Glomerular visceral epithelial cell (primary cell): Measurements from ENCODE around the gene DGKH.

Source experiments
- DNase-seq: peaks from one replicate; pipeline ENCODE4 v3.0.0-alpha.2; 2016; ENCODE audit errors: extremely low spot score

The DGKH gene, protein sequence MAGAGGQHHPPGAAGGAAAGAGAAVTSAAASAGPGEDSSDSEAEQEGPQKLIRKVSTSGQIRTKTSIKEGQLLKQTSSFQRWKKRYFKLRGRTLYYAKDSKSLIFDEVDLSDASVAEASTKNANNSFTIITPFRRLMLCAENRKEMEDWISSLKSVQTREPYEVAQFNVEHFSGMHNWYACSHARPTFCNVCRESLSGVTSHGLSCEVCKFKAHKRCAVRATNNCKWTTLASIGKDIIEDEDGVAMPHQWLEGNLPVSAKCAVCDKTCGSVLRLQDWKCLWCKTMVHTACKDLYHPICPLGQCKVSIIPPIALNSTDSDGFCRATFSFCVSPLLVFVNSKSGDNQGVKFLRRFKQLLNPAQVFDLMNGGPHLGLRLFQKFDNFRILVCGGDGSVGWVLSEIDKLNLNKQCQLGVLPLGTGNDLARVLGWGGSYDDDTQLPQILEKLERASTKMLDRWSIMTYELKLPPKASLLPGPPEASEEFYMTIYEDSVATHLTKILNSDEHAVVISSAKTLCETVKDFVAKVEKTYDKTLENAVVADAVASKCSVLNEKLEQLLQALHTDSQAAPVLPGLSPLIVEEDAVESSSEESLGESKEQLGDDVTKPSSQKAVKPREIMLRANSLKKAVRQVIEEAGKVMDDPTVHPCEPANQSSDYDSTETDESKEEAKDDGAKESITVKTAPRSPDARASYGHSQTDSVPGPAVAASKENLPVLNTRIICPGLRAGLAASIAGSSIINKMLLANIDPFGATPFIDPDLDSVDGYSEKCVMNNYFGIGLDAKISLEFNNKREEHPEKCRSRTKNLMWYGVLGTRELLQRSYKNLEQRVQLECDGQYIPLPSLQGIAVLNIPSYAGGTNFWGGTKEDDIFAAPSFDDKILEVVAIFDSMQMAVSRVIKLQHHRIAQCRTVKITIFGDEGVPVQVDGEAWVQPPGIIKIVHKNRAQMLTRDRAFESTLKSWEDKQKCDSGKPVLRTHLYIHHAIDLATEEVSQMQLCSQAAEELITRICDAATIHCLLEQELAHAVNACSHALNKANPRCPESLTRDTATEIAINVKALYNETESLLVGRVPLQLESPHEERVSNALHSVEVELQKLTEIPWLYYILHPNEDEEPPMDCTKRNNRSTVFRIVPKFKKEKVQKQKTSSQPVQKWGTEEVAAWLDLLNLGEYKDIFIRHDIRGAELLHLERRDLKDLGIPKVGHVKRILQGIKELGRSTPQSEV

DNA sequence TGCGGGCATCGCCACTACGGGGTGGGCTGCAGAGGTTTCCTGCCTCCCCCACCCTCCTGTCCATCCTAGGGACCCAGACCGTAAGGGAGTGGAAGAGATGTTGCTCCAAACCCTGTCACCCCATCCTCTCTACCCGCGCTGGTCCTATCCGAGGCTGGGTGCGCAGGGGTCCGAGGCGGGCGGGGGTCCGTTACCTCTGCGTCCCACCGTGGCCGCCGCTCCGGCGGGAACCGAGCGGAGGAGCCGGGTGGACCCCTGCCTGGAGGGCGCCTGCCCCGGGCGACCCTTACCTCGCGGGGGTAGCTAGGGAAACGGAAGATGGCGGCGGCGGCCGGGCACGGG lies at the start of gene DGKH:
Gene DGKH, plus strand, starts transcription at position 307 of the 342 bp plus-strand sequence. CDS start 126 bp downstream, outside the sequence.
- no peak for DNase-seq

DNA sequence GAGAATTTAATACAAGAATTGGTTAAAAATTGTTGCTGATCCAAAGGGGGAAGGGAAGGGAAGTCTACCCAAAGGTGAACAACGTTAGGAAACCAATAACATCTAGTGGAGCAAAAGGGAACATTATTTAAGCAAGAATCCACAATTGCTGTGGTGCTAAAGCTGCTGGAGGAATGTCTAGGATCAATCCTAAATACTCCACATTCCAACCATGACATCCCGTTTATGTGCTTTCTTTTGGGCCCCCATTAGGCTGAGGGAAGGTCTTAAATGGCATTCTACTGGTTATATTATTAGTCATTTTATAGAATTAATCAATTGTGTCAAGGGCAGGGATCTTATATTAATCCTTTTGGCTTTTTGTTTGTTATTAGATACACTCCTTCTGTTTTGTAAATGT lies 47.6 kb upstream of the DGKH start:
- DNase-seq, result no peak

DNA sequence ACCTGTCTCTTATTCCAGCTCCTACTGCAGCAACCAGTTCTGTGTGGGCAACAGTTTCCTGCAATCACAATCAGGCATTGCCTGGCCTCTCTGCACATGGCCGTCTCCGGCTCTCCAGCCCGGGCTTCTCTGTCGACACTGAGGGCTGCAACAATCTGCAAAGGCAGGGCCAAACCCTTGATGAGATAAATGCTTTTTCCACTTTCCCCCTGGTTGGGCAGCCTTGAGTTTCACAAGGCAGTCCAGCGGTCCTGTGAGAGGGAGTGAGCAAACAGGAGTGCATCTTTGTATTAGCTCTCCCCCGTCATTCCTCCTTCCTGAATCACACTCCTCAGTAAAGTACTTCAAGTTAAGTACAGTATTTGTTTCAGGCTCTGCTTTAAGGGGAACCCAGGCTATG lies 46.9 kb upstream of the DGKH start:
- DNase-seq, result peak; percentile 38

DNA sequence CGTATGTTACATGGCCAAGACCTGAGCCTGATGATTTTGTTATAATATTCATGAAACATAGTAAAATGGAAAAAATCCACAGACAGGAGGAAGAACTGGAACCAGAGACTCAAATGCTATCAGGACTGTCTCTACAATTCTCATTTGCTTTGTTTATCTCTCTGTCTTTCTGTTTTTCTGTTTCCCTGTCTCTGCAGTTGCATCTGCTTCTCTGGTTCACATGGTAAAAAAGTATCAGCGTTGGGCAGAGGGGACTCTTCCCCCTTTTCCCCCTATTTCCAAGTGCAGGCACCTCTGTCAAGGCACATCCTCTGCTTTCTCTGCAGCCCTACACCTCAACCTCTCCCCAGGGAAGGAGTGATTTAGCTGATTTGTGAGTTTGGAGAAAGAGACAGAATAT lies 46.4 kb upstream of the DGKH start:
- no peak for DNase-seq

DNA sequence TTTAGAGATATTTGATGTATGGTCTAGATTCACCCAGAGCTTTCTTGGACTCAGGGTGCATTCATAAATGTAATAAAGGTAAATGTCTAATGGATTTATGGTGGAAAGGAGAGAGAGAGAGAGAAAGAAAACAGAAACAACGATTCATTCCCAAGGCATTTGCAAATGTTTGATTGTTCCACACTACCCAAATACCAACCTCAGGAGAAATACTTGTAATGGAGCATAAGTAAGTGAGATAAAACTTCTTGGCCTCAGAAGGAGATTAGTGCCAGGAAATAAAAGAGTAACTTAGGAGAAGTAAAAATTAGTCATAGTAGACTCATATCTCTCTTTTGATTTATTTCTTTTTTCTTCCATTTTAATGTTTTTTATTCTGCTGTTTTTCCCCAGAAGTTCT lies 40.6 kb upstream of the DGKH start:
- no peak for DNase-seq

DNA sequence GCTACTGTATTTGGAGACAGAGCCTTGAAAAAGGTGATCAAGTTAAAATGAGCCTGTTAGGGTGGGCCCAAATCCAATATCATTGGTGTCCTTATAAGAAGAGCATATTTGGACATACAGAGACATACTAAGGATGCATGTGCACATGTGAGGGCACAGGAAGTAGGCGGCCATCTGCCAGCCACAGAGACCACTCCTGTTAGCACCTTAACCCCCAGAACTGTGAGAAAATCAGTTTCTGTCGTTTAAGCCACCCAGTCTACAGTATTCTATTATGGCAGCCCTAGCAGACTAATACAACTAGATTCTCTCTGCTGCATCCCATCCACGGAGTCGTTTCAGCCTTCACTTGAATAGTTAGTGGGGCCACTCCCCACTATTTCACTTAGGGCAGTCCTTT lies 39.4 kb upstream of the DGKH start:
- no peak for DNase-seq

DNA sequence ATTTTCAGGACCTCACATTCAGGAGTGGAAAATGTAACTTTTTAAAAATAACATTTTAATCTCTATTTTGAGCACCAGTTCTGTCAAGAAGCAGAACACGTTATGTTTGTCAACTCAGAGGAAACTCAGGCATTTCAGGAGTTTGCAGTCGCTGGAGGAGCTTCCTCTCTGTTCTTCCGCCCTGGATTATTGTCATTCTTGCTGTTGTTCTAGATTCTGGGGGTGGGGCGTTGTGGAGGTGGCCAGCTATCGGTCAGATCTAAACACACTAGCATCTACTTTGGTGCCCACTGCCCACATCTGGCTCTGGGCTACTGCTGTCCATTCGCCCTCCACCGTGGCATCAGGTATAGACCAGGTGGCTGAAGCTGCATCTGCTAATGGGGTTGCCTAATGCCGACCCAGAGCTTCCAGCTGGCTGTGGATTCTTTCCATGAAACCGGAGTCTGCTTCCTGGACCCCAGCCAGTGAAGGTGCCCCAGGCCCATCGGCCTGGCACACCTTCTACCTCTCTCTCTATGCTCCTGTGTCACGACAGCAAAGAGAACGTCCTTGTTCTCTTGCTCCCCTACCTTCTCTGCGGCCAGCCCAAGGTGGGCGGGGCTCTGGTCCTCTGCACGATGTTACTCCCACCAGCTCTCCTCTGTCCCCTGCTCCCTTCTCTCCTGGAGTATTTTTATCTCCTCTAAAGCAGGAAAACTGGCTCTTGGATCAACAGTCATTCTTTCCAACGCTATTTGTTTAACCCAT lies 36.7 kb upstream of the DGKH start:
- DNase-seq, result no peak

DNA sequence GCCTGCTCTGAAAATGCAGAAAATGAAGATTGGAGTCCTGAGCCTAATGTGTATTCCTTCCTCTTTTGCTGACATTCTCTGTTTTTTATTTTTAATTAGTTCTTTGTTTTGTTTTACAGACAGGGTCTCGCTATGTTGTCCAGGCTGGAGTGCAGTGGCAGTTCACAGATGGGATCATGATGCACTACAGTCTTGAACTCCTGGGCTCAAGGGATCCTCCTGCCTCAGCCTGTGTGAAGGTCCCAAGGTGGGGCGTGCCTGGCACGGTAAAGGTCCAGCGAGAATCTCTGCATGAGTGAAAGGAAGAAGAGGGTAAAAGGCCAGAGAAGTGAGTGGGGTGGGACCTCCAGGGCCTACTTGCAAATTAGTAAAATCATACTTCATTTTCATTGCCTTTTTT lies 34.3 kb upstream of the DGKH start:
- no peak for DNase-seq

DNA sequence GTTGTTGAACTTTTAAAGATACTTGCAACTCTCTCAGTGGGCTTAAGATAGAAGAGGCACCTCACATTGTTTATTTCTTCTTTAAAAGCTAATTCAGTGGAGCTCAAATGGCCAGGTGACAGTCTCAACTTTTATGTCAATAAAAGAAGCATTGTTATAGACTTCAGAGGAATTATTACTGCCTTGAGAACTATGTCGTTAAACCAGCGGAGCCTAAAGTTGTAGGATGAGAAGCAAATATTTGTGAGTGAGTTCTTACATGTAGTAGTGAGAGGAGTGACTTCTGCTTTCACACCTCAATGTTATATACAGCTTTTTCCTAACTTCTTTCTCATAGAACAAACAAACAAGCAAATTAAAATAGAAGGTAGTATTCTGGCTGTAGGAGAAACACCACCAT lies 31.2 kb upstream of the DGKH start:
- DNase-seq, result no peak

DNA sequence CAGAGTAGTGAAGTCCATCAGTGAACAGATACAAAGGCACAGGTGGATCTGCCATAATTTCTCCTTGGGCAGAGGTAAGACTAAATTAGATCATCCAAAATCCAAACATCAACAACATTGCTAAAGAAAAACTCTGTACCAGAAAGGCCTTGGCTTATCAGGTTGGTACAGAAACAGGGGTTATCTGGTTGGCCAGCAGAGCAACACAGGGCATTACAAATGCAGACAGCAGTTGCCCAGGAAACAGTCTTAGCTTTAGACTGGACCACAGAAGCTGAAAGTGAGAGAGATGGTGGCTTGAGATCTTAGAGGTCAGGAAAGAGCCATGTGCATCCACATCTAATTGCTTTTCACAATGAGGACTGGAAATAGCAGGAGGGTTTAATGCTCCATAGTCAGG lies 26.6 kb upstream of the DGKH start:
- DNase-seq, result no peak

DNA sequence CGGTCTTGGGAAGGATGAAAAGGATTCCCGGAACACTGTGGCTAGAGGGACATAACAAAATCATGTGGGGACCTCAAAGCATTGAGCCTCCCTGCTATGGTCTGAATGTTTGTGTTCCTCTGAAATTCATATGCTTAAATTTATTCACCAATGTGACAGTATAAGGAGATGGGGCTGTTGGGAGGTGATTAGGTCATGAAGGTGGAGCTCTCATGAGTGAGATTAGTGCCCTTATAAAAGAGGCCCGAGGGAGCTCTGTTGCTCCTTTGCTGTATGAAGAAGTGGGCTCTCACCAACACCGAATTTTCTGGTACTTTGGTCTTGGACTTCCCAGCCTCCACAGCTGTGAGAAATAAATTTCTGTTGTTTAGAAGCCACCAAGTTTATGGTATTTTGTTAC lies 26.1 kb upstream of the DGKH start:
- no peak for DNase-seq

DNA sequence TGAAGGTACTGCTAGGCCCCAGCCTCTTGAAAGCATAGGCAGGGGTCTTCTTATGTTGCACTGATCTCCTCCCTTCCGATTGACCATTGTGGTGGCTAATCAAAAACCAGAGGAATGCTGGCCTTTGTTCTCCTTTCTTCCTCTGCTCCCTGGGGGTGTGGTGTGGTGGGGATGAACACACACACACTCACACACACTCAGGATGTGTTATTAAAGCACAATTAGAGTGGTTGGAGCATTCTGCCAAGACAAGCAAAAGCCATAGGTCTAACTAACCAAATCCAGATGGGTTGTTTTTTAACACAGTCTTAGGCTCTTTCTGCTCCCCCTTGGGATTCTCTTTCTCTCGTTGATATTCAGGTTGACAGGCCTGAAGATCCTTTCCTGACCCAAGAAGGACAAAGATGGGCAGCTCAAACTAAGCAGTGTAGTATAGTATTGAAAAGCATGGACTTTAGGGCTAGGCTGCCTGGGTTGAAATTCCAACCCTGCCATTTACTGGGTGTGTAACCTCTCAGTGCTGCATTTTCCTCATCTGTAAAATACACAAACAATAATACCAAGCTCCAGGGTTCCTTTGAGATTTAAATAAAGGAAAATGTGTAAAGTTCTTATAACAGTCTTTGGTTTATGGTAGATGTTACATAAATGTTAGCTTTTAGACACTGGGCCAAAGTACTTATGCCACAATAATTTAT lies 25.5 kb upstream of the DGKH start:
- no peak for DNase-seq

DNA sequence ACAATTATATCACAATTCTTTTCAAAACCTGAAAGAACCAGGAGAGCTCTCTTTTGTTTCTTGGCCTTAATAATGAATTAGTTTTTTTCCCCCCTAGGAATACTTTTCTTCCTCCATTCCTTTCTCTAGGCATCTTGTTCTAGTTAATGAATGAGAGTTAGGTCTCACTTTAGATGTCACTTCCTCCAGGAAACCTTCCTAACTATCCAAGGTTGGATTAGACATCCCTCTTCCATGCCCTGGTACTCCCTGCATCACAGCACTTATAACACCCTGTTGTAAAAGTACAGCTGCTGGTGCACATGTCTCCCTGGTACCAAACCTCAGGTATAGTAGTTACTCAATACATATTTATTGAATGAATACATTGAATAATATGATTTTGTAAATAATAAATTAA lies 21.2 kb upstream of the DGKH start:
- DNase-seq, result no peak

DNA sequence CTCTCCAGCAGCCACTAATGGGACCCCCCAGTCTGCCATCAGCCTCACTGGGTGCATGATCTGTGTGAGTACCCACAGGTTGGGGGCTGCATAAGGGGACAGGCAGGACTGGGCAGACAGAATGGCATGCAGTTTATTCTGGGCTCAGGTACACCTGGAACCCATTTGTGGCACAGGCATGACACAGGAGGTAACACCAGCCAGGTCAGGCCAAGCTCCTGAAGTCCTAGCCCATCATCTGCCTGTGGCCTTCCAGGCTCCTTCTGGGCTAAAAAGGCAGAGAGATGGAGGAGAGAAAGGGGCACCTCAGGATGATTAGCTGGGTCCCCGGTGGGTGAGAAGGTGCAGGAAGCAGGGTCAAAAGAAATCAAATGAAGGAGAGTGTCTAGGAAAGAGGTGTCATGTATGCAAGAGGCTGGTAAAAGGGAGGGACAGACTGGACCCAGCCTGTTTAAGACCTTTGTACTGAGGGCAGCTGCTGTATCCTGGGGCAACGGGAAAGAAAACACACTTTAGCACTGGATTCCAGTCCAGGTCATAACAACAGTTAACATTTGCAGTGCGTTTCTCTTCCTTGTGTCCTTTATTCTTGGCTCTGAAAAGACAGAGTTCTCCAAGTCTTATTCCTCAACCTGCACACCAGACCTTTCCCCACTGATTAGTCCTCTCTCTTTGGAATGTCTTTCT lies 20.2 kb upstream of the DGKH start:
- no peak for DNase-seq

DNA sequence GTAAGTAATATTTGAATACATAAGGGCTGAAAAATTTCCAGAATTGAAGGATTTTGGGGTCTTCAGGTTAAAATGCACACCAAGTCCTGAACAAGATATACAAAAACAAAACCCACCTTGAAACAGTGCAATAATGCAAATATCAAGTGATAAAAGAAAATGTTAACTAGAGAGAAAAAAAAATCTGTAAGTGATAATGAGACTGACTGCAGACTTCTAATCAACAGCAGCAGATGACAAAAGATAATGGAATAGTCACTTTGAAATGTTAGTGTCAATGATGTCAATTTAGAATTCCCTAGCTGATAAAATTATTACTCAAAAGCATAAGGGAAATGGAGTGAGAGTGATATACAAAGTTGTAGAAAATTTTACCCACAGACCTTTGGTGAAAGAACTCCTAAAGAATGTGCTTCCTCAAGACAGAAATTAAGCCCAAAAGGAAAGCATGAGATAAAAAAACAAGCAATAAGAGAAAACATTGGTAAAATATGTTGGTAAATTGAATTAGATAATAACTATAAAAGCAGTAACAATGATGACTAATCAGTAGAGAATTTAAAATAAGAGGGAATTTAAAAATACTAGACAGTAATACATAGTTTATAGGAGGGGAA lies 12.4 kb upstream of the DGKH start:
- DNase-seq, result no peak

DNA sequence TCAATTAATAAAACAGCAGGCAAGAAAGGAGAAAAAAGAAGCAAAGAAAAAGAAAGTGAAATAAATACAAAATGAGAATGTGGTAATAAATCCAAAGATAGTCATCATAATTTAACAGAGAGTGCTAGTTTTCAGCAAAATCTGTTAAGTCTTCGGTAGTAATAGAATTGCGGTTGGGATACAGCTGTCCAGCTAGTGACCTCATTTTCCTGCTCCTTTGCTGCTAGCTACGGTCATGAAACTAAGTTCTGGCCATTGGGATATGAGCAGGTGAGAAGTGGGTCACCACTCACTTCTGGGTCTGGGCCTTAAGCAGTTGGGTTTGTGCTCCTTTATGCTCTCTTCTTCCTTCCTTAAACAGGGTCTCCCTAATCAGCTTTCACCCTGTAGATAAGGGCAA lies 11.7 kb upstream of the DGKH start:
- no peak for DNase-seq

DNA sequence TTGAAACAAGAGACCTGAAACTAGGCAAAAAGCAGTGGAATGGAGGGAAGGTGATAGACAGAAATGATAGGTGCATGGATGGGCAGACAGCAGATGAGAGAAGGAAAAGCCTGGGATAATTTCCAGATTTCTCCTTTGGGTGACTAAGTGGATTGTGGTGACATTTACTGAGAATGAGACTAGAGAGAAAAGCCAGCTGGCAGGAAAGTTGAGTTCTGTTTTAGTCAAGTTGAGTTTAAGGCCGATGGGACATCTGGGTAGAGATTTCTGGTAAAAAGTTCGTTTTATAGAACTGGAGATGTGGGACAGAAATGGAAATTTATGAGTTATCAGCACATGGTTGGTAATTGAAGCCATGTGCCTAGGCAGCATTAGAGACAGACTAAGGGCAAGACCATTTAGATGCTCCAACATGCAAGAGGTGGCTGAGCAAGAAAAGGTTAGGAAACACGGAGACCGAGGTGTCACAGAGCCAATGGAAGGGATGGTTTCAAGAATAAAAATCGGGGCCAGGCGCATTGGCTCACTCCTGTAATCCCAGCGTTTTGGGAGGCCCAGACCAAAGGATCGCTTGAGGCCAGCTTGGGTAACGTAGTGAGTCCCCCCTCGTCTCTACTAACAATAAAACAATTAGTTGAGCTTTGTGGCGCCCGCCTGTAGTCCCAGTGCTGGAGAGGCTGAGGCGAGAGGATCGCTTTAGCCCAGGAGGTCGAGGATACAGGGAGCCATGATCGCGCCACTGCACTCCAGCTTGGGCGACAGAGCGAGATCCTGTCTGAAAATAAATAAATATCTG lies 9.6 kb upstream of the DGKH start:
- DNase-seq, result no peak

DNA sequence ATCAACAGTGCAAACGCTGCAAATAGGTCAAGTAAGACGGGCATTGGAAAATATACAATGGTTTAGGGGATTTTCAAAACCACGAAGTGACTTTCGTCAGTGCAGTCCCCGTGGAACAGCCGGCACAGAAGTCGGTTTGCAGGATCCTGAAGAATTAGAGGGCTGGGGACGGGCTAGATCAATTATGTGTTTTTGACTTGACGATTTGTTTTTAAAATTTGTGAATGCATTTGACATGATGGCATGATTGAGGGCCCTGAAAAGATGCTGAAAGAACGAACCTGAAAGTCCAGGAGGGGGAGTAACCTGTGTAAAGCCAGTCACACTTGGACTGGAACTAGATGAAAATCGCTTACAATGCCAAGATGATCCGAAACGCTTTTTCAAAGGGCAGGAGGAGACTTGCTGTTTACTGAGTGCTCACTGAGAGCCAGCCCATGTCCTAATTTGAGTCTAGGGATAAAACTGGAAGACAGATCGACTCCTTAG lies 8.9 kb upstream of the DGKH start:
- no peak for DNase-seq
